Fibroblast of the aortic adventitia (primary cell): ENCODE results near the gene ATXN1. TPM values are rescaled to one million over a fixed set of nuclear protein-coding genes. Genes with fewer than 3 reads are reported as not detected.
A peak's percentile ranks its signal among the peaks of the same experiment; 100 is the strongest.

Source experiments
- DNase-seq: peaks from one replicate; pipeline ENCODE4 v3.0.0-alpha.2; 2010; ENCODE audit warnings: low read depth
- H3K4me3 ChIP-seq: 2 replicates; pipeline ENCODE4 v1.5.1; 2011; ENCODE audit warnings: low read depth, mild to moderate bottlenecking, control low read depth, low read length, moderate library complexity
- CTCF ChIP-seq: IDR thresholded peaks from 2 replicates; pipeline ENCODE4 v1.5.1; 2011; ENCODE audit warnings: mild to moderate bottlenecking, low read length, control low read depth, inconsistent platforms; ENCODE audit not compliant: insufficient read depth
- total RNA-seq: library from RNA; depleted of rRNA; stranded (reverse); fragments of >200 nt; gene quantifications from 2 replicates; pipeline ENCODE4 v1.2.3, GENCODE V29; 2012; ENCODE audit warnings: low replicate concordance

ATXN1 gene
- total RNA-seq, 1 donor, result 39.3 TPM

DNA sequence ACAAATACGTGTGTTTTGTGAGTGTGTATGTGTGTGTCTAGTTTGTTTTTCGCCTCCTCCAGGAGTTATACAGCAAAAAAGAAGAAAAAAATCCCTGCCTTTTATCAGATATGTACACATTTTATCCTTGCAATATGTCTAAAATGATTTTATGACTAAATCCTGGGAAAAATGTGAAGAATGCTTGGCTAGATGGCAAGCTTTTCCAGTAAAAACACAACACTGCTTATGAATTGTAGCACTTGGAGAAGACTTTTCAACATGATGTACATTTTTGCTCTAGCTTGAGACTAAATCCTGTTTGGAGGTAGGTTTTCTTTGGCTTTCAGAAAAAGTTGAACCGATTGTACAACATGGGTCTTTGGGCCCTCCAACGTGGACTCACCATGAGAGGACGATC is 362.7 kb downstream of the ATXN1 start:
- no peak for TF ChIP-seq CTCF
- DNase-seq, result peak; percentile 91
- no peak overlapping the region for H3K4me3 ChIP-seq

GRCh38 chr6:16397623-16398022 is 363.6 kb downstream of the ATXN1 start:
- DNase-seq, result peak; percentile 50
- H3K4me3 ChIP-seq, result no peak overlapping the region
- TF ChIP-seq CTCF, result no peak

- no peak for TF ChIP-seq CTCF
Observed at GRCh38 chr6:16396497-16397319, 364.6 kb downstream of the ATXN1 start.

DNA sequence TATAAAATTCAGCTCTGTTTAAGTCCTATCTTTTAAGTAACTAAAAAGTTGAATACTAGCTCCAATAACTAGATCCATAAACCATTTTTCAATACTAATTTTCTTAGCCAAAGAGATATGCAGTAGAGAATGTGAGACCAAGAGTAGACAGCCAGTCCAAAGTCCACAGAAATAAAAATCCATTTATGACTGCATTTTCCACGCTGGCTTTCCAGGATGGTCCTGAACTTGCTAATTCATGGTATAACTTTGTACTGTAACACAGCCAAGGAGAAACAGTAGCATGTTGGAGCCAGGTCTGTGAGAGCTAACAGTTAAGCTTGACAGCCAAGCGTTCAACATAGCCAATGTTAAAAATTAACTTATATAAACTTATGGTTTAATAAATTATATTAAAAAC is 366.6 kb downstream of the ATXN1 start:
- TF ChIP-seq CTCF, result no peak
- no peak for DNase-seq
- H3K4me3 ChIP-seq, result no peak overlapping the region

More at GRCh38 chr6:16396497-16397319, 364.6 kb downstream of the ATXN1 start:
- no peak for DNase-seq
- no peak overlapping the region for H3K4me3 ChIP-seq

GRCh38 chr6:16393326-16393725 is 367.9 kb downstream of the ATXN1 start:
- no peak overlapping the region for H3K4me3 ChIP-seq
- DNase-seq, result no peak
- no peak for TF ChIP-seq CTCF

GRCh38 chr6:16392010-16392409 is 369.2 kb downstream of the ATXN1 start:
- H3K4me3 ChIP-seq, result no peak overlapping the region
- peak; percentile 64 for DNase-seq
- no peak for TF ChIP-seq CTCF
